ENCODE measurements around the gene C17orf50.

C17orf50 gene

GRCh38 chr17:35760587-35760986, at the start of gene C17orf50:
TSS of gene C17orf50 (plus strand) at chr17:35760887. CDS start at chr17:35760942, 55 bp downstream.
- DNase-seq: no peak

GRCh38 chr17:35710950-35711349, 49.7 kb upstream of the C17orf50 start:
- DNase-seq: no peak

- DNase-seq: no peak
These were observed 47.5 kb upstream of the C17orf50 start for GRCh38 chr17:35713069-35713728.

GRCh38 chr17:35714988-35715387, 45.7 kb upstream of the C17orf50 start:
- DNase-seq: no peak

- peak; percentile 30 for DNase-seq
These were observed 45.3 kb upstream of the C17orf50 start for GRCh38 chr17:35715416-35715815.

GRCh38 chr17:35716173-35716572, 44.5 kb upstream of the C17orf50 start:
- DNase-seq: no peak

GRCh38 chr17:35716897-35717465, 43.7 kb upstream of the C17orf50 start:
- DNase-seq: no peak

- no peak for DNase-seq
These were observed 43.2 kb upstream of the C17orf50 start for GRCh38 chr17:35717475-35717874.

GRCh38 chr17:35723735-35724134, 37.0 kb upstream of the C17orf50 start:
- DNase-seq: no peak

- no peak for DNase-seq
These were observed 35.6 kb upstream of the C17orf50 start for GRCh38 chr17:35725058-35725457.

GRCh38 chr17:35725802-35726126, 34.9 kb upstream of the C17orf50 start:
- DNase-seq: no peak

GRCh38 chr17:35726127-35726952, 34.3 kb upstream of the C17orf50 start:
- DNase-seq: peak; percentile 66

- DNase-seq: no peak
These were observed 33.7 kb upstream of the C17orf50 start for GRCh38 chr17:35726953-35727460.

- DNase-seq: no peak
These were observed 33.1 kb upstream of the C17orf50 start for GRCh38 chr17:35727635-35728034.

- no peak for DNase-seq
These were observed 32.1 kb upstream of the C17orf50 start for GRCh38 chr17:35728551-35728950.

GRCh38 chr17:35729405-35729833, 31.3 kb upstream of the C17orf50 start:
- no peak for DNase-seq

GRCh38 chr17:35730400-35731005, 30.2 kb upstream of the C17orf50 start:
- no peak for DNase-seq

- DNase-seq: peak; percentile 52
These were observed 29.3 kb upstream of the C17orf50 start, which contains the start of gene RASL10B for GRCh38 chr17:35731239-35731916. TSS of gene RASL10B (plus strand) at chr17:35731639. CDS start at chr17:35735185, 3,546 bp downstream.

GRCh38 chr17:35731917-35732805, 28.5 kb upstream of the C17orf50 start:
- DNase-seq: no peak

GRCh38 chr17:35732806-35733136, 27.9 kb upstream of the C17orf50 start:
- DNase-seq: no peak

- DNase-seq: no peak
These were observed 27.3 kb upstream of the C17orf50 start for GRCh38 chr17:35733366-35733765.

- DNase-seq: no peak
These were observed 26.3 kb upstream of the C17orf50 start for GRCh38 chr17:35734396-35734795.

Measured in NCI-H1436 (cell line).